ENCODE measurements around the gene SEMA3F. TPM values are rescaled to one million over a fixed set of nuclear protein-coding genes. Genes with fewer than 3 reads are reported as not detected.

Gene SEMA3F
- total RNA-seq, 1 donor from 2014 or later: 79.8 TPM

DNA sequence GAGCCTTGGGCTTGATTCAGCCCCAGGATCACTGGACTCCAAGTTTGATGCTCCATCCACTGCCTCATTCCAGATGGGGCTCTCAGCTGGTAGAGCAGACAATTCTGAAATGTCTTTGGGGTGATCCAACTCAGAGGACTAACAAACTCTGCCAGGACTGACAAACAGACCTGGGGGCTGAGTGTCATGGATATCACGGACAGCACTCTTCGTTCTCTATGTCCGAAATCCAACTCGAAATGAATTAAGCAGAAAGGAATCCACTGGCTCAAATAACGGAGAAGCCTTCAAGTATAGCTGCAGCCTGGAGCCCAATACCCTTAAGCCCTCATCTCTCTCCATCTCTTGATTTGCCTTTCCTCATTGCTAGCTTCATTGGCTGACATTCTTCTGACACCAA, 64.2 kb downstream of the SEMA3F start:
- no peak for DNase-seq (ENCODE audit: low read depth)
- Histone ChIP-seq H3K36me3 (ENCODE audit: control insufficient read depth, insufficient read depth, low read length) (no peaks in the 10 kb centered on the region), H3K27me3 (ENCODE audit: control insufficient read depth, insufficient read depth, low read length) (peaks cover 20% of the 10 kb centered on the region), H3K4me3 (ENCODE audit: low read depth, low read length) (no peak overlapping the region)
- TF ChIP-seq, protein P1, sequence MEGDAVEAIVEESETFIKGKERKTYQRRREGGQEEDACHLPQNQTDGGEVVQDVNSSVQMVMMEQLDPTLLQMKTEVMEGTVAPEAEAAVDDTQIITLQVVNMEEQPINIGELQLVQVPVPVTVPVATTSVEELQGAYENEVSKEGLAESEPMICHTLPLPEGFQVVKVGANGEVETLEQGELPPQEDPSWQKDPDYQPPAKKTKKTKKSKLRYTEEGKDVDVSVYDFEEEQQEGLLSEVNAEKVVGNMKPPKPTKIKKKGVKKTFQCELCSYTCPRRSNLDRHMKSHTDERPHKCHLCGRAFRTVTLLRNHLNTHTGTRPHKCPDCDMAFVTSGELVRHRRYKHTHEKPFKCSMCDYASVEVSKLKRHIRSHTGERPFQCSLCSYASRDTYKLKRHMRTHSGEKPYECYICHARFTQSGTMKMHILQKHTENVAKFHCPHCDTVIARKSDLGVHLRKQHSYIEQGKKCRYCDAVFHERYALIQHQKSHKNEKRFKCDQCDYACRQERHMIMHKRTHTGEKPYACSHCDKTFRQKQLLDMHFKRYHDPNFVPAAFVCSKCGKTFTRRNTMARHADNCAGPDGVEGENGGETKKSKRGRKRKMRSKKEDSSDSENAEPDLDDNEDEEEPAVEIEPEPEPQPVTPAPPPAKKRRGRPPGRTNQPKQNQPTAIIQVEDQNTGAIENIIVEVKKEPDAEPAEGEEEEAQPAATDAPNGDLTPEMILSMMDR (IDR thresholded peaks at IDR 0.05; ENCODE audit: insufficient read depth, low read length, poor library complexity, severe bottlenecking): no peak

DNA sequence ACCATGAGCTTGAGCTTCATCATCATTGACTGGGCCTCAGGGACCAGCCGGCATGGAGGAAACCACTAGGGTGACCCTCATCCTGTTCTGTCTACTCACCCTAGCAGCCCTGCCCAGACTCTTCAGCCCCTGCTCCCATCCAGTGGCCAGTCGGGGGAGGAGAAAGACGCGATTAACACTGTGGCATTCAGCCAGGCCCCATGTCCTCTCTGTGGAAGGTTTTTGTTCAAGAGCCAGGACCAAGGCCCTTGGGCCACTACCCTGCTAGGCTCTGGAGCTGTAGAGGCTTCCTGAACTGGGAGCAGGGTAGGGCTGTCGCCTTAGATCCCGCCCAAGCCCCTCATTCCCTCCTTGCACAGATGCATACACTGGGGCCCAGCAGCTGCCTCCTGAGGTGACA, 65.0 kb downstream of the SEMA3F start:
- H3K27me3 ChIP-seq (ENCODE audit: control insufficient read depth, insufficient read depth, low read length): peaks cover 24% of the 10 kb centered on the region
- no peak for DNase-seq (ENCODE audit: low read depth)

DNA sequence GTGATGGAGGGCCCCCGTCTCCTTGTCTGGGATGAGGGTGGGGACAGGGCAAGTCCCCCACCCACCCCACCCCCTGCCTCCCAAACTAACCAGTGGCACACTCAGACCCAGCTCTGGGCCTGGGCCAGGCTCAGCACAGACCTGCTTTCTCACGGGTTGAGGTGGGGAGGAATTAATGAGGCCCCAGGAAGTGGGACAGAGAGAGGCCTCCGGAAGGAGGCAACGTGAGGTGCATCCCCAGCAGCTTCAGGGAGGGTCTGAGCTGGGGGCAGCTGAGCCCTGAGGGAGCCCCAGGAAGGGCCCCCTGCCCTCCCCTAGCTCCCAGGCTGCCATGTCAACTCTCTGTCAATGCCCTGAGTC, 65.9 kb downstream of the SEMA3F start:
- Histone ChIP-seq H3K27me3 (ENCODE audit: control insufficient read depth, insufficient read depth, low read length) (peaks cover 22% of the 10 kb centered on the region), H3K4me3 (ENCODE audit: low read depth, low read length) (no peak overlapping the region), H3K36me3 (ENCODE audit: control insufficient read depth, insufficient read depth, low read length) (no peaks in the 10 kb centered on the region)
- TF ChIP-seq, protein P1 (IDR thresholded peaks at IDR 0.05; ENCODE audit: insufficient read depth, low read length, poor library complexity, severe bottlenecking): no peak
- no peak for DNase-seq (ENCODE audit: low read depth)

More for the DNA sequence above, 65.0 kb downstream of the SEMA3F start:
- TF ChIP-seq, protein P1 (IDR thresholded peaks at IDR 0.05; ENCODE audit: insufficient read depth, low read length, poor library complexity, severe bottlenecking): no peak
- Histone ChIP-seq H3K4me3 (ENCODE audit: low read depth, low read length) (no peak overlapping the region), H3K36me3 (ENCODE audit: control insufficient read depth, insufficient read depth, low read length) (no peaks in the 10 kb centered on the region)

DNA sequence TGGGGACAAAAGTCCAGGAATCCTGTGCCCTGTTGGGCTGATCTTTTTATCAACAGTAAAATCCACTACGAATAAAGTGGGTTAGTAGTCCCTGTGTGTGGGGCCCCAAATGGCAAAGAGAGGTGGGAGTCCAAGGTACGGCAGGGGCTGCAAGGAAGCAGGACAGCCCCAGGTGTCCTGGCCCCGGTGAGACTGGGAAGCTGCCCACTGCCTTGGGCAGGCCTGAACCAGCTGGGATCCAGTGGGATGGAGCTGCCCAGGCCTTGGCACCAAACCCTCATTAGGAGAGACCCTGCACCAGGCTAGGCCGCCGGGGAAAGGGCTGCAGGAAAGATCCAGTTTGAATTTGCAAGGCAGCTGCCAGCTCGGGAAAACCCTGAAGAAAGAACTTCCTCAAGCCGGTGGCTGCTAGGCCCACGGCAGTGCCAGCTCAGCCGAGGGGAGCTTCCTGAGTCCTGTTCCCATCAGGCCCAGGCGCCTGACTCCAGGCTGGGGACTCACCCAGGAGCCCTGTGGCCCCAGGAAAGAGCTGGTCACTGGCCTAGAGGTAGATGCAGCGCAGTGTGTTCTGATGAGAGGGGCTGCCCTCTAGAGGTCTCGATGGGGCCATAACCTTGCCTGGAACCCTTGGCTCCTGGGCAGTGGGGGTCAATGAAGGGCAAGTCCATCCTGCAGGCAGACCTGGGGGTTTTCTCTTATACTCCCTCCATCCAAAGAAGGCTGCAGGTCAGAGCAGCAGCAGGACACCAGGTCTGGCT, 66.5 kb downstream of the SEMA3F start:
- DNase-seq (ENCODE audit: low read depth): no peak
- peaks cover 22% of the 10 kb centered on the region for H3K27me3 ChIP-seq (ENCODE audit: control insufficient read depth, insufficient read depth, low read length)
- no peaks in the 10 kb centered on the region for H3K36me3 ChIP-seq (ENCODE audit: control insufficient read depth, insufficient read depth, low read length)
- no peak overlapping the region for H3K4me3 ChIP-seq (ENCODE audit: low read depth, low read length)
- TF ChIP-seq, protein P1 (IDR thresholded peaks at IDR 0.05; ENCODE audit: insufficient read depth, low read length, poor library complexity, severe bottlenecking): no peak

DNA sequence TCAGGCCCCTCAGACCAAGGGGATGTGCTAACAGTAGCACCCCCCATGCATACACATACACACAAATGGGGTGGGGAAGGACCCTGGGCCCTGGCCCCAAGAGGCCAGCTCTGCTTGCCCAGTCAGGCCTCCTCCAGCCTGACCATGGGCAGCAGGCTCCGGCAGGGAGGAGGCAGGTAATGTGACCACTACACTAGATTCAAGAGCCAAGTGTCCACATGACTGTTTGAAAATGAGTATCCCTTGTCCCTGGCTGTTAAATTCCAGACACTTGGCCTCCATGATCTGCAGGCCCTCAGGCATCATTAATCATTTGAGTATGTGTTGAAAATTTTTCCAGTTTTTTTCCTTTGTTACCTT, 67.0 kb downstream of the SEMA3F start:
- TF ChIP-seq, protein P1 (IDR thresholded peaks at IDR 0.05; ENCODE audit: insufficient read depth, low read length, poor library complexity, severe bottlenecking): no peak
- no peak for DNase-seq (ENCODE audit: low read depth)
- no peaks in the 10 kb centered on the region for H3K36me3 ChIP-seq (ENCODE audit: control insufficient read depth, insufficient read depth, low read length)
- H3K4me3 ChIP-seq (ENCODE audit: low read depth, low read length): no peak overlapping the region
- peaks cover 22% of the 10 kb centered on the region for H3K27me3 ChIP-seq (ENCODE audit: control insufficient read depth, insufficient read depth, low read length)

DNA sequence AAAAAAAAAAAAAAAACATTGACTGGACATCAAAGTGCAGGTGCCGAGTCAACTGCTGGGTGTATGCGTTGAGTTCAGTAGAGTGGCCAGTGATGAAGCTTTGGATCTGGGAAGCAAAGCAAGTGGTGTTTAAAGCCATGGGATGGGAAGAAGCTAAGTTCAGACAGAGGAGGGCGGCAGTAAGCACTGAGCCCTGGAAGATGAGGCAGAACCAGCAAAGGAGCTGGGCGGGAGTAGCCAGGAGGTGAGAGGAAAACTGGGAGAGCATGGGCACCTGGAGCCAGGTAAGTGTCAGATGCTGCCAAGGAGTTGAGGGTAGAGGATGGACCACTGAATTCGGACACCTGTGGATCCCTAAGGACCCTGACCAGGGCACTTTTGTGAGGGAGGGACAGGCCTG, 69.5 kb downstream of the SEMA3F start:
- no peaks in the 10 kb centered on the region for H3K36me3 ChIP-seq (ENCODE audit: control insufficient read depth, insufficient read depth, low read length)
- no peak for DNase-seq (ENCODE audit: low read depth)
- H3K4me3 ChIP-seq (ENCODE audit: low read depth, low read length): no peak overlapping the region
- TF ChIP-seq, protein P1 (IDR thresholded peaks at IDR 0.05; ENCODE audit: insufficient read depth, low read length, poor library complexity, severe bottlenecking): no peak
- peaks cover 10% of the 10 kb centered on the region for H3K27me3 ChIP-seq (ENCODE audit: control insufficient read depth, insufficient read depth, low read length)
